Measurements from ENCODE around the gene POGK.
"Not testable (repeated sequence)": the region's sequence is repeated elsewhere in the genome, so short reads cannot be mapped to it uniquely, and the experiment has no call there.

POGK gene, protein sequence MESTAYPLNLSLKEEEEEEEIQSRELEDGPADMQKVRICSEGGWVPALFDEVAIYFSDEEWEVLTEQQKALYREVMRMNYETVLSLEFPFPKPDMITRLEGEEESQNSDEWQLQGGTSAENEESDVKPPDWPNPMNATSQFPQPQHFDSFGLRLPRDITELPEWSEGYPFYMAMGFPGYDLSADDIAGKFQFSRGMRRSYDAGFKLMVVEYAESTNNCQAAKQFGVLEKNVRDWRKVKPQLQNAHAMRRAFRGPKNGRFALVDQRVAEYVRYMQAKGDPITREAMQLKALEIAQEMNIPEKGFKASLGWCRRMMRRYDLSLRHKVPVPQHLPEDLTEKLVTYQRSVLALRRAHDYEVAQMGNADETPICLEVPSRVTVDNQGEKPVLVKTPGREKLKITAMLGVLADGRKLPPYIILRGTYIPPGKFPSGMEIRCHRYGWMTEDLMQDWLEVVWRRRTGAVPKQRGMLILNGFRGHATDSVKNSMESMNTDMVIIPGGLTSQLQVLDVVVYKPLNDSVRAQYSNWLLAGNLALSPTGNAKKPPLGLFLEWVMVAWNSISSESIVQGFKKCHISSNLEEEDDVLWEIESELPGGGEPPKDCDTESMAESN

DNA sequence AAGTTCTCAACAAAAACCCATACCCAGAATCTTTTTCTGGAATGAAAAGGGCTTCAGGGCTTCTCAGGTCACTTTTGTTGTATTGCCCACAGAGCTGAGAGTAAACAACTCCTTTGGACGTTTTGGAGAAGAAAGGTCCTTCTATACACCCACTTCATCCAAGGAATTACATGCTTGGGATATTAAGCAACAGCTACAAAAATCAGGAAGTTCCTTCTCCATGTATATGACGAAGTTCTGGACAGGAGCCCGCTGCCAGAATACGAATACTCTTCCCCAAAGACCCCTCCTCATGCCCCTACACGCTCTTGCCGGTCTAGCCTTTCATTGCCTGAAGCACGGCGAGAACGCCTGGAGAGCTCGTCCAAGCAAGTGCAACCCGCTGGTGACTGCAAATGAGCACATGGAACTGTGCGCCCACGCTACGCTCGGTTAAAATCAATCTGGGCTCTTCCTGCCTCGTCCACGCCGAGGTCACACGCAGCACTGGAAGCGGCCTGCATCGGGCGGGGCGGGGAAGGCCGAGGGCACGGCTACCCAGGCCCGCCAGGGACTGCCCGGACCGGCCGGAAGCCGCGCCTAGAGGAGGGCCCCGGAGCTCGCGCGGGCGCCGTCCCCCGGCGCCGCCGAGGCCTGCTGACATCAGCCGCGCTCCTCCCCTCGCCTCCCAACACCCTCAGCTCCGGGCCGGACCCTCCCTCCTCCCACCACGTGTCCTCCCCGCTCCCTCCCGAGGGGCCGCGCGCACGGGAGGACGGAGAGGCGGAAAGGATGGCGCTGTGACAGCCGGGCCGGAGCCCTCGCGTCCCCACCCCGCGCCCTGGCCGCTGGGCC, at the start of gene POGK:
POGK (plus strand) TSS at position 710 of the 834 bp plus-strand sequence. CDS start 1,482 bp downstream, outside the sequence.
- peak; percentile 95 for DNase-seq (ENCODE audit: low spot score)

- no peak for DNase-seq (ENCODE audit: low spot score)
These were observed 42.5 kb upstream of the POGK start for GRCh38 chr1:166796620-166797236.

- no peak for DNase-seq (ENCODE audit: low spot score)
These were observed 30.3 kb upstream of the POGK start for GRCh38 chr1:166808952-166809351.

DNA sequence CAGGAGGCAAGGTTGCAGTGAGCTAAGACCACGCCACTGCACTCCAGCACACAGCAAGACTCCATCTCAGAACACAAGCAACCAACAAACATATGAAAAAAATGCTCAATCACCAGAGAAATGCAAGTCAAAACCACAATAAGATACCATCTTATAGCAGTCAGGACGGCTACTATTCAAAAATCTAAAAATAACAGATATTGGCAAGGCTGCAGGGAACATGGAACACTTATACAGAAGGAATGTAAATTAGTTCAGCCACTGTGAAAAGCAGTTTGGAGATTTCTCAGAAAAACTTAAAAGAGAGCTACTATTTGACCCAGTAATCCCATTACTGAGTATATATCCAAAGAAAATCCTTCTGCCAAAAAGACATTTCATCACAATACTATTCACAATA, 27.6 kb upstream of the POGK start:
- DNase-seq (ENCODE audit: low spot score), result no peak

GRCh38 chr1:166813508-166814223, 25.6 kb upstream of the POGK start:
- DNase-seq (ENCODE audit: low spot score), result no peak

- no peak for DNase-seq (ENCODE audit: low spot score)
These were observed 24.7 kb upstream of the POGK start for GRCh38 chr1:166814611-166815010.

DNA sequence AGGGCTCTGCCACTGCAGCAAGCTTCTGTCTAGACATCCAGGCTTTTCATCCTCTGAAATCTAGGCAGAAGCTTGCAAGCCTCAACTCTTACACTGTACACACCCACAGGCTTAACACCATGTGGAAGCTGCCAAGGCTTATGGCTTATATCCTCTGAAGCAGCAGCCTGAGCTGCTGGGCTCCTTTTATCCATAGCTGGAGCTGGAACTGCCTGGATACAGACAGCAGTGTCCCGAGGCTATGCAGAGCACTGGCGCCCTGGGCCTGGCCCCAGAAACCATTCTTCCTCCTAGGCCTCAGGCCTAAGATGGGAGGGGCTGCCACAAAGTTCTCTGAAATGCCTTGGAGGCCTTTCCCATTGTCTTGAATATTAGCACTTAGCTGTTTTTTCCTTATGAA, 19.3 kb upstream of the POGK start:
- DNase-seq (ENCODE audit: low spot score), result no peak

DNA sequence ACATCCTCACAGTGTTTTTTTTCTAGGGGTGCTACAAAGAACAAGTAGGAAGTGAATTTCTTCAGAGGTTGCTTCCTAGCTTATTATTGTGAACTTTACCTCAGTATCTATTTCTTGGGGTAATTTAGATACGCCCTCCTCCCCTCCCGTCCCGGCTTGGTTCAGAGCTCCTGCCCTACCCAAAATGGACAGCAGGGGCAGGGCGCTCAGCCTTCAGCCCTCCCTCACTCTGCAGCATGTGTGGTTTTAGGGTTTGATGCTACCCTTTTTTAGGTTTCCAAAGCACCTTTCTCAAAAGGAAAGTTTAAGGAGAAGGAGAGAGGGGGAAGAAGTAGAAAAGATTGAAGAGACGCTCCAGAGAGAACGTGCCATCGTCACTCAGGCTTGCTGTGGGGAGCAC, 16.9 kb upstream of the POGK start:
- DNase-seq (ENCODE audit: low spot score), result no peak

GRCh38 chr1:166827426-166827825, 11.8 kb upstream of the POGK start:
- no peak for DNase-seq (ENCODE audit: low spot score)

- DNase-seq (ENCODE audit: low spot score), result not testable (repeated sequence)
These were observed 9.5 kb upstream of the POGK start for GRCh38 chr1:166829762-166830161.

DNA sequence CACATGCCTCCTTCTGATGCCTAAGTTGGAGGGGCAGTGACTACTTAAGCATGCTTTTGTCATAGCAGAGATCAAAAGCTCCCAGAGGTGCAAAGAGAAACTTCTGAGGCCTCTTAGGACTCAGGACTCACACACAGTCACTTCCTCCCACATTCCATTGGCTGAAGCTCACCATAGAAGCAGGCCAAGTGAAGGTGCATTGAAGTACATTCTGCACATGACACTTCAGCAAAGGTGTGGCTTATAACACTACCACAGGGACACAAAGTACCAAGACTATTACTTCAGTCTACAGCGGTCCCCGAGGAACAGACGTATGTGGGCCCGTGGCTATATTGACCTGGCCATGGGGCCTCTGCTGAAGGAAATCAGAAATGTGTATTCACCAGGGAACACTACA, 2.5 kb upstream of the POGK start:
- DNase-seq (ENCODE audit: low spot score), result no peak

GRCh38 chr1:166839600-166840308, 479 bp downstream of the POGK start:
- peak; percentile 35 for DNase-seq (ENCODE audit: low spot score)

DNA sequence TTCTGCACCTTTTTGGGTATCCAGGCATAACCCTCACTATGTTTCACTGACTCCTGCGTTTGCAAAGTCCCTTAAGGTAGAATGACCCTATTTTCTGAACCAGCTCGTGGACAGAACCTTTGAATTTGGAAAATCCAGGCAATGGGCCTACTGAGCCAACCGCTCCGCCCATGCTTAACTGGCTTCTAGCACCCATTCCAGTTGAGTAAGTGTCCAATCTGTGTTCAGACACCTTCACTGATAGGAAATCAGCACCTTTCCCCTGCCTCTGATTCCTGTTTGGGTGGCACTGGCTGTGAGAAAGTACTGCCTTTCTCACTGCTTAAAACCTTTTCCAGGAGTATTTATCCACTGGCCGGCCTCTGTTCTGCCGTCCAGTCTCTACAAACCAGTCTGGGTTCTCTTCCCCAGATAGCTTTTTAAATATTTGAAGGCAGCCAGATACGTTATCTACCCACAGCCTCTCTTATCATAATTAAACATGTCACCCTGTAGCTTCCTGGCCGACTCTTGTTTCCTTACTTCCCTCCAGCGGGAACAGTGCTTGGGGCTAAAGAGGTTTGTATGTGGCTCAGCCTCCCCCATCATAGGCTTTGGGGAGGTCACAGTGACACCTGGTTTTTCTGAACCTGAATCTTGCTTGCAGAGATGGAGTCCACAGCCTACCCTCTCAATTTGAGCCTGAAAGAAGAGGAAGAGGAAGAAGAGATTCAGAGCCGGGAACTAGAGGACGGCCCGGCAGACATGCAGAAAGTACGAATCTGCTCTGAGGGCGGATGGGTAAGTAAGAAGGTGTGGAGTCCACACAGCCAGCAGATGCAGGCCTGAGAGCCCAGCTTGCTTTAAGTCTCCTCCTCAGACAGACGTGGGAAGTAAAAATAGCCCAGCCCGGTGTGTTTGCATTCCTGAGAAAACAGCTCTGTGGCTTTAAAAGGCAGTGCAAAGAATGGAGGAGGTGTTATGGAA, 1.3 kb downstream of the POGK start:
- no peak for DNase-seq (ENCODE audit: low spot score)

GRCh38 chr1:166843322-166843721, 4.0 kb downstream of the POGK start:
- DNase-seq (ENCODE audit: low spot score), result no peak

- DNase-seq (ENCODE audit: low spot score), result peak; percentile 75
These were observed 4.7 kb downstream of the POGK start for GRCh38 chr1:166843769-166844596.

DNA sequence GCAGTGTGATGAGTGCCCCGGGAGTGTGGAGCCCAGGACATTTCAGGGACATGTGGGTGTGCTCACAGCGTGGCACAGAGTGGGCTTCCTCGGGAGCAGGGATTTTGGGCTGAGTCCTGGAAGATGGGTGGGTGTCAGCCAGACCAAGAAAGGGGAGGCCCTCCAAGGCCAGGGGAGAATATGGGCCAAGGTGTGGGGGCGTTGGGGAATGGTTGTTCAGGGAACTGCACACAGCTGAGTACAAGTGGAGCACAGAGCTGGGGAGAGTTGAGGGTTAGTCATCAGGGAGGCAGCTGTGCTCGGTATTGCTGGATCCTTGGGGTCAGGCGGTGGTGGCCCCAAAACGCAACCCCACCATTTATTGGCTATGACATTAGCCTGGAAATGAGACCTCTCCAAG, 5.5 kb downstream of the POGK start:
- no peak for DNase-seq (ENCODE audit: low spot score)

DNA sequence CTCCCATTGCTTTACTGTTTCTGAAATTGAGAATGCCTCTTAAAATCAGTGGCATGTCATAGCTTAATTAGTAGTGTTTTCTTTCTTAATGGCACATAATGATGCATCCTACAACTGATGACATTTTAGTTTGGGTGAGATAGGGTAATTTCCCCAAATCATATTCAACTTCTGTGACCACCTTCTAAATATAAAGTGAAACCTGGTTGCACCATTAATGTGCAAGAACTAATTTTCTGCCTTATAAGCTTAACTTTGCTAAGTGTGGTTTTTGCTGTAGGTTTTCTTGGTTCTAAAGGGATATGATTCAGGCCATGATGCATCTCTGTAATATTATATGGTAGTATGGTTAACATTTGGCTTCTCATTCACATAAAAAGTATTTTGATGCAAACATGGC, 8.9 kb downstream of the POGK start:
- no peak for DNase-seq (ENCODE audit: low spot score)

- no peak for DNase-seq (ENCODE audit: low spot score)
These were observed 9.9 kb downstream of the POGK start for GRCh38 chr1:166849135-166849534.

- no peak for DNase-seq (ENCODE audit: low spot score)
These were observed 13.6 kb downstream of the POGK start for GRCh38 chr1:166852918-166853317.
